Hair follicle dermal papilla cell (primary cell): ENCODE data around the gene DHX9. TPM values are rescaled to one million over a fixed set of nuclear protein-coding genes. Genes with fewer than 3 reads are reported as not detected.

Experiments used
- total RNA-seq: library from RNA; depleted of rRNA; stranded (reverse); fragments of >200 nt; gene quantifications from 2 replicates; pipeline ENCODE4 v1.2.3, GENCODE V29; 2012

Gene DHX9
- 90.7 and 117 TPM in 2 replicates for total RNA-seq

GRCh38 chr1:182839209-182840066 lies at the start of gene DHX9:
Gene DHX9 (plus strand): TSS chr1:182839347. CDS start chr1:182842567, 3,220 bp downstream.

Other genes with a start within 250 kb of the DHX9 start
- 1.1 and 2.3 TPM in 2 replicates for gene RGS16, start 235.0 kb upstream of the DHX9 start, total RNA-seq
- gene RGS8, start 154.8 kb upstream of the DHX9 start, total RNA-seq, result 0.16 TPM in 1 of 2 replicates, not detected in the other
- gene NPL, start 49.6 kb upstream of the DHX9 start, total RNA-seq, result 1.5 and 6.2 TPM in 2 replicates
- gene SHCBP1L, start 113.8 kb downstream of the DHX9 start, total RNA-seq, result under 0.01 TPM in 1 of 2 replicates, not detected in the other
- gene LAMC1, start 184.1 kb downstream of the DHX9 start, total RNA-seq, result 472 and 609 TPM in 2 replicates